Kidney (tissue), 14 donors: ENCODE measurements around the gene CCDC102A. TPM values are rescaled to one million over a fixed set of nuclear protein-coding genes. Genes with fewer than 3 reads are reported as not detected.

Source experiments
- DNase-seq, 5 donors: peaks; one replicate each; pipeline ENCODE4 v3.0.0-alpha.2; 2013 to 2020
- FAIRE-seq: peaks from 2 replicates; lab custom pipeline; 2012; peaks lifted over from hg19 to GRCh38; lab: Jason Lieb, UNC
- H3K27ac ChIP-seq, 2 donors: one replicate each; pipeline ENCODE4 v1.7.0; 2013; ENCODE audit warnings: low read depth in 2 of 2, low read length in 2 of 2, inconsistent platforms in 1 of 2
- H3K27me3 ChIP-seq: one replicate; pipeline ENCODE4 v1.7.1; 2013; ENCODE audit warnings: low read length, inconsistent platforms; ENCODE audit not compliant: control insufficient read depth, insufficient read depth
- H3K36me3 ChIP-seq, 3 donors: one replicate each; pipeline versions ENCODE4 v1.7.0 to v1.7.1; 2013; ENCODE audit warnings: low read length in 3 of 3, control low read depth in 1 of 3, inconsistent platforms in 1 of 3; ENCODE audit not compliant: insufficient read depth in 3 of 3, control insufficient read depth in 2 of 3
- H3K4me1 ChIP-seq, 3 donors: one replicate each; pipeline versions ENCODE4 v1.7.0 to v1.7.1; 2013; ENCODE audit warnings: low read length in 3 of 3, inconsistent platforms in 1 of 3, low read depth in 1 of 3; ENCODE audit not compliant: control insufficient read depth in 2 of 3, insufficient read depth in 2 of 3
- H3K4me3 ChIP-seq, 3 donors: one replicate each; pipeline versions ENCODE4 v1.7.0 to v1.8.1; 2013; ENCODE audit warnings: low read length in 3 of 3, control low read depth in 1 of 3, inconsistent platforms in 1 of 3
- H3K9ac ChIP-seq, 3 donors: one replicate each; pipeline versions ENCODE4 v1.7.0 to v1.7.1; 2013; ENCODE audit warnings: low read length in 3 of 3, control low read depth in 1 of 3, inconsistent platforms in 1 of 3
- H3K9me3 ChIP-seq, 3 donors: one replicate each; pipeline versions ENCODE4 v1.7.0 to v1.7.1; 2013; ENCODE audit warnings: low read length in 3 of 3, control low read depth in 1 of 3, inconsistent platforms in 1 of 3; ENCODE audit not compliant: control insufficient read depth in 2 of 3, insufficient read depth in 1 of 3
- intact Hi-C: fragments of 100-400 bp; cut with DNase I; formaldehyde crosslinking; loops from one replicate; pipeline ENCODE4 v1.11.1; 2022
- polyA plus RNA-seq: library from polyadenylated mRNA; stranded (reverse); fragments of 350-450 nt; fragmentation: Illumina TruSeq; extraction: RNeasy Lipid Tissue Mini Kit (QIAGEN cat#74804); gene quantifications from one replicate; pipeline ENCODE4 v1.2.3, GENCODE V29; 2014; ENCODE audit warnings: low read depth, low replicate concordance; ENCODE audit not compliant: insufficient read depth
- total RNA-seq: library from RNA; stranded (reverse); fragmentation: NEBNext Ultra II Directional; extraction: Animal tissue kit (Norgen Biotek cat#: 25700); gene quantifications from one replicate; pipeline ENCODE4 v1.2.1, GENCODE V29; 2021
- TF ChIP-seq, protein P1 (sequence below): IDR thresholded peaks from 3 replicates; pipeline ENCODE4 v1.5.1; 2012; ENCODE audit warnings: mild to moderate bottlenecking, moderate library complexity, borderline replicate concordance; ENCODE audit not compliant: insufficient read depth; ENCODE audit errors: extremely low read depth
- donor health status: control.
- donor health status: control.
- donor health status: control.
- donor health status: control.
- donor health status: control.
- donor health status: DM: yes; HTN: yes; CAD: no.
- donor health status: Normal renal cell carcinoma (clear cell type).

The CCDC102A gene
- total and polyA plus RNA-seq, 2 donors from 2014 or later: 5.7 to 11.9 TPM

DNA sequence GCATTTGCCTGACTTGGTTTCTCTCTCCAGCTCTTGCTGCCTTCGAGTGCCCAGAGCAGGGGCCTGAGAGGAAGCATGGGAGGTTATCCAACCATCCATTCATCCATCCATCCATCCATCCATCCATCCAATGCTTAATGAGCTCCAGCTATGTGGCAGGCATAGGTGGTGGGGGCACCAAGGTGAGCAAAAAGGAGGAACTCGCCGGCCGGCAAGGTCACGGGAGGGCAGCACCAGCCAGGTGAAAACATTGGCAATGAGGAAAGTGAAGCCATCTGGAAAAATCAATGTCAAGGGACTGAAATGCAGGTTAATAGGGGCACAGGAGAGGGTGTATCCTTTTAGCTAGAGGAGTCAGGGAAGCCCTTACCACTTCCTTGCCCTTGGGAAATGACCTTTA lies 31.9 kb downstream of the CCDC102A start:
- Histone ChIP-seq H3K9me3 (no peaks in the 10 kb centered on the region), H3K27me3 (no peaks in the 10 kb centered on the region), H3K27ac (no peak overlapping the region), H3K4me3 (no peak overlapping the region), H3K36me3 (no peaks in the 10 kb centered on the region), H3K9ac (no peak overlapping the region), H3K4me1 (peaks cover 0 to 2% (median 0%) of the 10 kb centered on the region in 3 donors)
- intact Hi-C loops: no loop called here
- FAIRE-seq (no peak), DNase-seq (peak in 1 of 5 donors; percentile 26)
- TF ChIP-seq, protein P1, sequence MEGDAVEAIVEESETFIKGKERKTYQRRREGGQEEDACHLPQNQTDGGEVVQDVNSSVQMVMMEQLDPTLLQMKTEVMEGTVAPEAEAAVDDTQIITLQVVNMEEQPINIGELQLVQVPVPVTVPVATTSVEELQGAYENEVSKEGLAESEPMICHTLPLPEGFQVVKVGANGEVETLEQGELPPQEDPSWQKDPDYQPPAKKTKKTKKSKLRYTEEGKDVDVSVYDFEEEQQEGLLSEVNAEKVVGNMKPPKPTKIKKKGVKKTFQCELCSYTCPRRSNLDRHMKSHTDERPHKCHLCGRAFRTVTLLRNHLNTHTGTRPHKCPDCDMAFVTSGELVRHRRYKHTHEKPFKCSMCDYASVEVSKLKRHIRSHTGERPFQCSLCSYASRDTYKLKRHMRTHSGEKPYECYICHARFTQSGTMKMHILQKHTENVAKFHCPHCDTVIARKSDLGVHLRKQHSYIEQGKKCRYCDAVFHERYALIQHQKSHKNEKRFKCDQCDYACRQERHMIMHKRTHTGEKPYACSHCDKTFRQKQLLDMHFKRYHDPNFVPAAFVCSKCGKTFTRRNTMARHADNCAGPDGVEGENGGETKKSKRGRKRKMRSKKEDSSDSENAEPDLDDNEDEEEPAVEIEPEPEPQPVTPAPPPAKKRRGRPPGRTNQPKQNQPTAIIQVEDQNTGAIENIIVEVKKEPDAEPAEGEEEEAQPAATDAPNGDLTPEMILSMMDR: no peak

DNA sequence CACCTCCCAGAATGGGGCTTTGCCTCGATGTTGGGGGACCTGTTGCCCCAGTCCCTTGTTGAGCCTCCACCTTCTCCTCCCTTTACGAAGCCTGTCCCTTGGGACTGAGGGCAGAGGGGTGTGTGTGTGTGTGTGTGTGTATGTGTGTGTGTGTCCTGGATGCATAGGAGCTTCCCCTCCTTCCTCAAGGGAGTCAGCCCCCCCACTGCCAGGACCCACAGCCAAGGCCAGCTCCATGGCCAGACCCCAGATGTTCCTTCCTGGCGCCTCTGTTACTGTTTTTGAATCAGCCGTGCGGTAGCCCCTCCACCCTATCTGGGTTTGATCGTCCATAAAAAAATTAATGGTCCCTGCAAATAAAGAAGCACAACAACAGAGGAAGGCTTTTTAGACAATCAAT lies 32.4 kb downstream of the CCDC102A start:
- no peak overlapping the region for H3K9ac ChIP-seq
- peaks cover 0 to 2% (median 0%) of the 10 kb centered on the region in 3 donors for H3K4me1 ChIP-seq
- no peaks in the 10 kb centered on the region for H3K36me3 ChIP-seq
- intact Hi-C loops: no loop called here
- DNase-seq: peak in 2 of 5 donors; percentile 29 to 35
- no peaks in the 10 kb centered on the region for H3K9me3 ChIP-seq
- FAIRE-seq: no peak
- H3K4me3 ChIP-seq: no peak overlapping the region
- H3K27me3 ChIP-seq: no peaks in the 10 kb centered on the region
- no peak overlapping the region for H3K27ac ChIP-seq
- TF ChIP-seq, protein P1: no peak

DNA sequence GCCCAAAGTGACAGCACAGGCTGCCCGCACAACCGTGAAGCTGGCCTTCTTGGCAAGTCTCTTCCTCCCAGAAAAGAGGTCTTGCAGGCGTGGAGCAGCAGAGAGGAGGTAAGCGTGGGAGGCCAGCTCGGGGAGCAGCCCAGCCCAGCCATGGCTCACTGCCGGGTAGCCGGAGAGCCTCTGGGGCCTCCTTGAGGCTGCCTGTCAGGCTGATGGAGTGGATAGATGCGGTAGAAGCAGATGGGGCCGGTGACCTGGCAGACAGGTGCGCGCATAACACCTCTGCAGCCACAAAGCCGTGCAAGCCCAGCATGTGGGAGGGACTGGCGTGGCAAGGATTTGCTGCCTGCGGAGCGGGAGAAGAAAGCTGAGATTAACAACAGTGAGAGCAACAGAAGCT lies 33.0 kb downstream of the CCDC102A start:
- no peak for FAIRE-seq

More for the DNA sequence above, 33.0 kb downstream of the CCDC102A start:
- H3K4me1 ChIP-seq: peaks cover 0 to 2% (median 0%) of the 10 kb centered on the region in 3 donors
- DNase-seq: peak; percentile 47 to 80 (median 74)
- TF ChIP-seq, protein P1: no peak
- no peak overlapping the region for H3K9ac ChIP-seq
- H3K4me3 ChIP-seq: no peak overlapping the region
- H3K9me3 ChIP-seq: no peaks in the 10 kb centered on the region
- intact Hi-C loops: no loop called here
- H3K27me3 ChIP-seq: no peaks in the 10 kb centered on the region
- H3K36me3 ChIP-seq: no peaks in the 10 kb centered on the region
- H3K27ac ChIP-seq: no peak overlapping the region
